Measurements from ENCODE around the gene FXR2. TPM values are rescaled to one million over a fixed set of nuclear protein-coding genes. Genes with fewer than 3 reads are reported as not detected.

The FXR2 gene
- total and polyA plus RNA-seq, 4 donors = 29.0 to 31.1 (median 30.0) TPM

DNA sequence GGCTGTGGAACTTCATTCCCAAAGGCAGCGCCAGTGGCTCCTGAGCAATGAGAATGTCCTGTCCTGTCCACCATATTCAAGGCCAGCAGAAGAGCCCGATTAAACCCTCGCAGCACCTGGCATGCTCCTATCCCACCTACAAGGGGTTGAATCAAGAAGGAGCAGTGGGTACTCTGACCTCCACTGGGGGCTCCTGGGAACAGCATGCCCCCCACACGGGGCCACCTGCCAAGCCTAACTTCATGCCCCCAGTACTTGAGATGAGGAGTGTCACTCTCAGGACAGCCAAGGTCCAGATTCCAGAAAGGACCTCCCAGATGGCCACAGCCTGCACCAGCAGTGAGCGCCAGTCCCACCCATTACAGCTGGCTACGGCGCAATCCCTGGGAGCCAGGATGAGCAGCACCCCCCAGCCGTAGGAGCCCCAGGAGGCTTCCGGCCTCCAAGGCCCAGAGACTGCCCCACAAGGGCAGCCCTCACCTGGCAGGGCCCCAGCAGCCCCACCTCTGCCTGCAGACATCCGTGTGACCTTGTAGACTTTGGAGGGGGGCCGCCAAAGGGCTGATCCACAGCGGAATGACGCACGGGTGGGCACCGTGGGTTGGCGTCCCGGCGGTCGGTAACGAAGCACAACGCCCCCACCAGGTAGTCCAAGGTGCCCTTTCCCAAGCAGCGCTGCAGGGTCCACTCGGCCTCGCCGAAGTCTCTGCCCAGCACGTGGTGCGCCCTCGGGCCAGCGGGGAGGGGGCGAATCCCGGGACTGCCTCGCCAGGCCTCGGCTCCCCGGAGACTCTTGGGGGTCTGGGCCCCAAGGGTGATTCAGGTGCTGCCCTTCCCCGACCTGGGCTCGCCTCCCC is 32.1 kb downstream of the FXR2 start:
- H3K9me3 ChIP-seq (ENCODE audit: control insufficient read depth in 4 of 4, insufficient read depth in 3 of 4, low read length in 3 of 4) = no peaks in the 10 kb centered on the region
- TF ChIP-seq, protein P1, sequence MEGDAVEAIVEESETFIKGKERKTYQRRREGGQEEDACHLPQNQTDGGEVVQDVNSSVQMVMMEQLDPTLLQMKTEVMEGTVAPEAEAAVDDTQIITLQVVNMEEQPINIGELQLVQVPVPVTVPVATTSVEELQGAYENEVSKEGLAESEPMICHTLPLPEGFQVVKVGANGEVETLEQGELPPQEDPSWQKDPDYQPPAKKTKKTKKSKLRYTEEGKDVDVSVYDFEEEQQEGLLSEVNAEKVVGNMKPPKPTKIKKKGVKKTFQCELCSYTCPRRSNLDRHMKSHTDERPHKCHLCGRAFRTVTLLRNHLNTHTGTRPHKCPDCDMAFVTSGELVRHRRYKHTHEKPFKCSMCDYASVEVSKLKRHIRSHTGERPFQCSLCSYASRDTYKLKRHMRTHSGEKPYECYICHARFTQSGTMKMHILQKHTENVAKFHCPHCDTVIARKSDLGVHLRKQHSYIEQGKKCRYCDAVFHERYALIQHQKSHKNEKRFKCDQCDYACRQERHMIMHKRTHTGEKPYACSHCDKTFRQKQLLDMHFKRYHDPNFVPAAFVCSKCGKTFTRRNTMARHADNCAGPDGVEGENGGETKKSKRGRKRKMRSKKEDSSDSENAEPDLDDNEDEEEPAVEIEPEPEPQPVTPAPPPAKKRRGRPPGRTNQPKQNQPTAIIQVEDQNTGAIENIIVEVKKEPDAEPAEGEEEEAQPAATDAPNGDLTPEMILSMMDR (IDR thresholded peaks at IDR 0.05; ENCODE audit: control extremely low read depth, extremely low read depth) = no peak
- peak overlapping the region; percentile 42 for H3K4me3 ChIP-seq
- DNase-seq (peak in 1 of 3 donors; percentile 8), ATAC-seq (ENCODE audit: insufficient read depth, low FRiP score) (no peak)
- peak overlapping the region; percentile 89 for H3K27ac ChIP-seq (ENCODE audit: low read depth in 1 of 2, low read length in 1 of 2)
- H3K9ac ChIP-seq (ENCODE audit: insufficient read depth in 1 of 2, low read length in 2 of 2) = peak overlapping the region in 1 of 2 donors; percentile 37
- H3K4me1 ChIP-seq (ENCODE audit: control insufficient read depth in 5 of 5, insufficient read depth in 5 of 5, low read length in 5 of 5) = peaks cover 10 to 35% (median 17%) of the 10 kb centered on the region in 5 donors
- 82 to 87% methylated on average over 36 of the region's 36 CpGs for WGBS, 2 donors
- no peaks in the 10 kb centered on the region for H3K27me3 ChIP-seq (ENCODE audit: control insufficient read depth in 3 of 3, insufficient read depth in 3 of 3, low read length in 2 of 3)
- peaks cover 11 to 28% (median 21%) of the 10 kb centered on the region in 4 donors for H3K36me3 ChIP-seq (ENCODE audit: control insufficient read depth in 4 of 4, insufficient read depth in 4 of 4, low read length in 4 of 4)

- 78 to 79% methylated on average over 23 of the region's 23 CpGs for WGBS, 2 donors
- no peaks in the 10 kb centered on the region for H3K9me3 ChIP-seq (ENCODE audit: control insufficient read depth in 4 of 4, insufficient read depth in 3 of 4, low read length in 3 of 4)
- peaks cover 10 to 36% (median 17%) of the 10 kb centered on the region in 5 donors for H3K4me1 ChIP-seq (ENCODE audit: control insufficient read depth in 5 of 5, insufficient read depth in 5 of 5, low read length in 5 of 5)
- ATAC-seq (ENCODE audit: insufficient read depth, low FRiP score) (no peak), DNase-seq (no peak)
- H3K27ac ChIP-seq (ENCODE audit: low read depth in 1 of 2, low read length in 1 of 2) = peak overlapping the region in 1 of 2 donors; percentile 92
- no peaks in the 10 kb centered on the region for H3K27me3 ChIP-seq (ENCODE audit: control insufficient read depth in 3 of 3, insufficient read depth in 3 of 3, low read length in 2 of 3)
- H3K36me3 ChIP-seq (ENCODE audit: control insufficient read depth in 4 of 4, insufficient read depth in 4 of 4, low read length in 4 of 4) = peaks cover 25 to 36% (median 32%) of the 10 kb centered on the region in 4 donors
- peak overlapping the region in 1 of 2 donors; percentile 47 for H3K9ac ChIP-seq (ENCODE audit: insufficient read depth in 1 of 2, low read length in 2 of 2)
- TF ChIP-seq, protein P1 (IDR thresholded peaks at IDR 0.05; ENCODE audit: control extremely low read depth, extremely low read depth) = no peak
- peak overlapping the region; percentile 26 for H3K4me3 ChIP-seq
Measured at GRCh38 chr17:7580604-7581575, 33.8 kb downstream of the FXR2 start.

GRCh38 chr17:7579834-7580603 is 34.7 kb downstream of the FXR2 start:
- DNase-seq (no peak), ATAC-seq (ENCODE audit: insufficient read depth, low FRiP score) (no peak)
- Histone ChIP-seq H3K9ac (ENCODE audit: insufficient read depth in 1 of 2, low read length in 2 of 2) (no peak overlapping the region), H3K4me3 (peak overlapping the region; percentile 27), H3K4me1 (ENCODE audit: control insufficient read depth in 5 of 5, insufficient read depth in 5 of 5, low read length in 5 of 5) (peaks cover 10 to 43% (median 21%) of the 10 kb centered on the region in 5 donors), H3K36me3 (ENCODE audit: control insufficient read depth in 4 of 4, insufficient read depth in 4 of 4, low read length in 4 of 4) (peaks cover 32 to 45% (median 40%) of the 10 kb centered on the region in 4 donors), H3K9me3 (ENCODE audit: control insufficient read depth in 4 of 4, insufficient read depth in 3 of 4, low read length in 3 of 4) (no peaks in the 10 kb centered on the region), H3K27me3 (ENCODE audit: control insufficient read depth in 3 of 3, insufficient read depth in 3 of 3, low read length in 2 of 3) (no peaks in the 10 kb centered on the region), H3K27ac (ENCODE audit: low read depth in 1 of 2, low read length in 1 of 2) (peak overlapping the region; percentile 76 to 92)
- 55 to 56% methylated on average over 12 of the region's 12 CpGs for WGBS, 2 donors
- TF ChIP-seq, protein P1 (IDR thresholded peaks at IDR 0.05; ENCODE audit: control extremely low read depth, extremely low read depth) = no peak

Data from lung (tissue), 12 donors.